GM18873 (cell line): ENCODE data around the gene RB1.
"Not testable (repeated sequence)": the region's sequence is repeated elsewhere in the genome, so short reads cannot be mapped to it uniquely, and the experiment has no call there.

Experiments used
- ATAC-seq: cut with Tn5 transposase; IDR thresholded peaks from one replicate; pipeline ENCODE4 v1.9.1; 2021; ENCODE audit warnings: mild to moderate bottlenecking, moderate library complexity, moderate number of reproducible peaks; ENCODE audit not compliant: unreplicated experiment, low FRiP score

The RB1 gene

DNA sequence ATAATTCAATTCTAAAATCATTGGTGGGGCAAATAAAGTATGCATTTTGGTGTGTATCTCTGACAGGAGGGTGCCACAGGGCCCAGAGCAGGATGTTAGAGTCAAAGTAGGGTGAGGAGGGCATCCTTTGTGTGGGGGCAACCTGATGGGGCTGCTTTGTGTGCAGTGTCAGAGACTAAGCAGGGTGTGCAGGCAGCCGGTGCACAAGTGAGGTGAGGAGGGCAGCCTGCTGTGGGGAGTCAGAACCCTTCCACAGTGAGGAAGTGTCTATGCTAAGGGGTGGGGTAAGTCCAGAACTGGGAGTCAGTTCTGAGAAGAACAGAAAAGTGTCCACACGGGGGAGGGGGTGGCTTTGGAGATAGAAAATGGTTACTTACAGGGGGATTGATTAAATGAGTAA, 40.7 kb downstream of the RB1 start:
- ATAC-seq = no peak

DNA sequence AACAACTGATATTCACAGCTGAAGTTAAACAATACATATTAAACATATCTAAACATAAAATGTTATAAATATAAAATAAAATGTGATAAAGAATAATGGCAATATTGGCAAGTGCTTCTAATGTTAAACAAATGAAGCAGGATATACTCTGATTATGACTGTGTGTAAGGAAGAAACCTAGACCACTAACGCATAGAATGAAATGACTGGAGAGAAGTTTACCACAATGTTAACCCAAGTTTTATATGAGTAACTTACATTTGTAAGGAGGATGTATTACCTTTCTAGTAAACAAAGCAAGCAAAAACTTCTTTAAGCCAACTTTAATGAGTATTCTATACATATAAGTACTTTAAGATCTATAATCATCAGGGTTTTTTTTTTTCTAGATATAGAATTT, 43.0 kb downstream of the RB1 start:
- no peak for ATAC-seq

DNA sequence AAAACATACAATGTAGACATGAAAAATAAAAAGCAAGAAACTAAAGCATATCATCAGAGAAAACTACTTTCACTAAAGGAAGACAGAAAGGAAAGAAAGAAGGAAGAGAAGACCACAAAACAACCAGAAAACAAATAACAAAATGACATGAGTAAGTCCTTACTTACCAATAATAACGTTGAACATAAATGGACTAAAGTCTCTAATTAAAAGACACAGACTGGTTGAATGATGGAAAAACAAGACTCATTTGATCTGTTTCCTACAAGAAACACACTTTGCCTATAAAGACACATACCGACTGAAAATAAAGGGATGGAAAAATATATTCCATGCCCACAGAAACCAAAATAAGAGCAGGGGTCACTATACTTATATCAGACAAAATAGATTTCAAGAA, 46.0 kb downstream of the RB1 start:
- ATAC-seq = no peak

DNA sequence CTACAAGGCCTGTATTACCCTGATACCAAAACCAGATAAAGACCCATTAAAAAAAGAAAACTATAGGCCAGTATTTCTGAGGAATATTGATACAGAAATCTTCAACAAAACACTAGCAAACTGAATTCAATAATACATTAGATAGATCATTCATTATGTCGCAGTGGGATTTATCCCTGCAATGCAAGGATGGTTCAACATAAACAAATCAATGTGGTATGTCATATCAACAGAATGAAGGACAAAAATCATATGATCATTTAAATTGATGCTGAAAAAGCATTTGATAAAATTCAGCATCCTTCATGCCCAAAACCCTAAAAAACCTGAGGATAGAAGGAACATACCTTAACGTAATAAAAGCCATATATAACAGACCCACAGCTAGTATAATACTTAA, 50.0 kb downstream of the RB1 start:
- ATAC-seq = no peak

GRCh38 chr13:48355524-48355923, 52.0 kb downstream of the RB1 start:
- ATAC-seq = not testable (repeated sequence)

GRCh38 chr13:48356750-48357149, 53.2 kb downstream of the RB1 start:
- no peak for ATAC-seq

GRCh38 chr13:48369988-48370387, 66.4 kb downstream of the RB1 start:
- no peak for ATAC-seq

DNA sequence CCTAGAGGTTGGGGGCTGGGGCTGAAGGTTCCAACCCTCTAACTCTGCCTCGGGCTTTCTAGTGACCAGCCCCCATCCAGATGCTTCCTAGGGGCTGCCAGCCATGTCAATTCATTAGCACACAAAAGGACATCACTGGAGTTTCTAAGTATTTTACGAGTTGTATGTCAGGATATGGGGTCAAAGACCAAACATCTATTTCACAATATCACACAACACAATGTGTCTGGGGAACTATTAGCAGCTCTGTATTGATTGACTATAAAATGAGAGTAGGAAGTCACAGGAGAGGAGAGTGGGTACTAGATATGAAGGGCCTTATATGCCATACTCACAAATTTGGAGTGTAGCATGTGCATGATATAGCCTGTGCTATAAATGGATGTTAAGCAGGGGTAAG, 67.3 kb downstream of the RB1 start:
- no peak for ATAC-seq

DNA sequence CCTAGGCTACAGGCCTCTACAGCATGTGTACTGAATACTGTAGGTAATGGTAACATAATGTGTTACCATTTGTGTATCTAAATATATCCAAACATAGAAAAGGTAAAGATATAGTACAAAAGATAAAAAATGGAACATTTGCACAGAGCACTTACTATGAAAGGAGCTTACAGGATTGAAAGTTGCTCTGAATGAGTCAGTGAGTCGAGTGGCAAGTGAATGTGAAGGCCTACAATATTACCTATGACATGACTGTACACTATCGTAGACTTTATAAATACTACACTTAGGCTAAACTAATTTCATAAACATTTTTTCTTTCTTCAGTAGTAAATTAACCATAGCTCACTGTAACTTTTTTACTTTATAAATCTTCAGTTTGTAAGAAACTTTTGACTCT, 74.3 kb downstream of the RB1 start:
- no peak for ATAC-seq

- no peak for ATAC-seq
Measured at GRCh38 chr13:48380581-48380980, 77.0 kb downstream of the RB1 start.

DNA sequence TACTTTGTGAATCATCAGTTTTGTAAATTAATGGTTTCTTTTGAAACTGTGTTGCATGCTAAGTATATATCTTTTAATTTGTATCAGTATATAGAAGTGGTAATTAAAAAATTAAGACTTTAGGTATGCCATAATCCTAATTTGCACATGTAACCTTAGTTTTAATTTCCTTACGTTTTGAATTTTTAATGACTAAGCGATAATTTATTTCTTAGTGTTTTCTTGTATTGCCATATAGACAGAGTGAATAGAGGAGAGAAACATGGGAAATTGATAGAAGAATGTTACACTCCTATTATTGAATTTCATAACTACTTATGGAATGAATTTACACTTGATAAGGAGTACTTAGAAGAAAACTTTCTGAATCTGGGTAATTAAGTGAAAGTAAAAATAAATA, 79.8 kb downstream of the RB1 start:
- no peak for ATAC-seq

DNA sequence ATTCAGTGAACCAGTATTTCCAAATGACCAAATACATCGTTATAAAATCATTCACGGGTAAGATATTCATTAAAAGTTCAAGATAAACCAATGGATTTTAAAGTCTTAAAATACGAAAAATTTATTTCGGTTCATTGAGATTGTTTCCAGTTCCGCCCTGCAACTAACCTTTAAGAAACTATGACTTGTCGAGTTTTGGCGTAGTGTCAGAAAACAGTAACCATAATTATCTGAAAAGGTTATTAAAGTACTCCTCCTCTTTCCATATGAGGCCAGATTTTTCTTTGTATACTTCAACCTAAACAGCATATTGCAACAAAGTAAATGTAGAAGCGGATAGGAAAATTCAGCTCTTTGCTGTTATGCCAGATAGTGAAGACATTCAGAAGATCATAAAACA, 83.3 kb downstream of the RB1 start:
- no peak for ATAC-seq

- ATAC-seq = no peak
Measured at GRCh38 chr13:48391257-48391656, 87.7 kb downstream of the RB1 start.

- ATAC-seq = no peak
Measured at GRCh38 chr13:48393030-48393697, 89.6 kb downstream of the RB1 start.

DNA sequence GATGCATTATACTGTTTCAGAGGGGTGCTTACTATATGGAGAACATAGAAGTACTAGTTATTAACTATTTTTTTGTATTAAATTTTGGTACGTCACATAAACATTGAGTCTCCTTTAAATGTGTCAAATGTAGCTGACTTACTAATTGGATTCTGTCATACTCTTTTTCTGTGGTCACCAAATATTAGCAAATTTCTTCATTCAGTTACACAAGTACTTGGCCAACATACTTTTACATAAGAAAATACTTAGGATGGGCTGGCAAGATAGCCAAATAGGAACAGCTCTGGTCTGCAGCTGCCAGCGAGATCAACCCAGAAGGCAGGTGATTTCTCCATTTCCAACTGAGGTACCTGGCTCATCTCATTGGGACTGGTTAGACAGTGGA, 90.1 kb downstream of the RB1 start:
- no peak for ATAC-seq

DNA sequence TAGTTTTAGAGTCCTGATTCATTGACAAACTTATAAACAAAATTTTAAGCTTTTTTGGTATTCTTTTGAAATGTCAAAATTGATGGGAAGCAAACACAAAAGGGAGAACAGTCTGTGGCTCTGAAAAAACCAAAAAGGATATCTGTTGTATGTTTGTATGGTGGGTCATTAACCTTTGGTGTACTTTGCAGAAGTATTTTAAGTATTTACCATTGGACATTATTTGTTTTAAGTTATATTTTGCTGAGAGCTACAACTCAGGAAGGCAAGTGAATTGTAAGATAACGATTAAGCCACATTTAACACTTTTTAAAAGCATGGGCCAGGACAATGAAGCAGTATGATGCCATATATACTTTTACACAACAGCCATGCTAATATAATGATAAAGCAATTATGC, 94.2 kb downstream of the RB1 start:
- ATAC-seq = no peak

DNA sequence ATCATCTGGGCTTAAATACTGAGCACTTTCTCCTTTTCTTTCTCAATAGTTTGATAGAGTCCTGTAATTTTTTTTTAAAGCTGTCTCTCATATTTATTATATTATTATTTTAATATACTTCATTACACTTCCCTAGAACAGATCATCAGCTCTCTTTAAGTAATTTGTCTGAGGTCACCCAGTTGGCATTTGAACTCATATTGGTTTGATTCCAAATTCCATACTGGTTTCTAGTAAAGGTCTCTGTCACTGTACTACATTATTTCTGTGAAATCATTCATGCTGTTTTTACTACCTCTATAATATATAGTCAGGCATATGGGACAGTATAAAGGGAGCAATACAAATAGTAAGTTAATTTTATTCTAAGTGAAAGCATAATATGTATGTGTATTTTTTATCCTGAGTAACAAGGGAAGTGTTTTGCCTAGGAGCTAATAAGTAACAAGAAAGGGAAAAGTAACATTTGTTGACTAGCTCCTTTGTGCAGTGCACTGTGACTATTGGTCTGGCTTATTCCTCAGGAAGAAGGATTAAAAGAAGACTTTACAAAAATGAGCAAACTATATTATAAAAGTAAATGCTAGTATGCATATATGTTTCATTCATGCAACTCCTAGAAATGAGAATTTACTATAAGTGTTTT, 95.0 kb downstream of the RB1 start:
- no peak for ATAC-seq

GRCh38 chr13:48400090-48400694, 96.6 kb downstream of the RB1 start:
- no peak for ATAC-seq

- no peak for ATAC-seq
Measured at GRCh38 chr13:48400850-48401291, 97.3 kb downstream of the RB1 start.

DNA sequence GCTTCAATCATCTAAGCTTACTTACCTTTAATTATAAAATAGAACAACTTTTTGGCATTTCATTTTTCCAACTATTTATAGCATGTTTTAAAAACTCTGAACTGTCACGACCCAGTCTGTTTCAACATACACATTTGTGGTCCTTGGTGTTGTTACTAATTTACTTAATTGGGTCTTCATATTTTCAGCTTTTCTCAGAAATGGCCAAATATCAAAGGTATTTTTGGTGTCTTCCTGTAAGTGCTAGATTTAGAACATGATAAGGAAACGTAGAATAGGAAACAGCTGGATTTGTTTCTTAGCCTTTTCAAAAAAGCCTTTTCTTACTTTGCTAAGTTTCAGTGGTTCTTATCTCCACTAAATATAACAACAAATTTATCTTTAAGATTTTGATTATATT, 97.9 kb downstream of the RB1 start:
- no peak for ATAC-seq

GRCh38 chr13:48402325-48402932, 98.9 kb downstream of the RB1 start:
- no peak for ATAC-seq
